ENCODE results near the gene LSM14A.
A peak's percentile ranks its signal among the peaks of the same experiment; 100 is the strongest.

The LSM14A gene

GRCh38 chr19:34187011-34187410 is 14.7 kb downstream of the LSM14A start:
- Histone ChIP-seq H3K4me2 (ENCODE audit: low read depth, low read length, poor library complexity, severe bottlenecking) (peak overlapping the region; percentile 35), H4K20me1 (ENCODE audit: insufficient read depth, low read length, poor library complexity, severe bottlenecking) (peaks cover 98% of the 10 kb centered on the region), H3K4me3 (ENCODE audit: low read length, poor library complexity, severe bottlenecking) (no peak overlapping the region), H3K9ac (ENCODE audit: low read depth, low read length, poor library complexity, severe bottlenecking) (no peak overlapping the region), H3K79me2 (ENCODE audit: insufficient read depth, low read length) (peaks cover 99% of the 10 kb centered on the region), H3K9me3 (ENCODE audit: insufficient read depth, low read depth, low read length) (no peaks in the 10 kb centered on the region), H3K27me3 (ENCODE audit: insufficient read depth, low read length, poor library complexity, severe bottlenecking) (no peaks in the 10 kb centered on the region), H3F3A (ENCODE audit: low read depth) (no peaks in the 10 kb centered on the region), H3K9me2 (replicated peaks; ENCODE audit: low read depth, low read length) (no peaks in the 10 kb centered on the region), H3K36me3 (ENCODE audit: insufficient read depth, low read length) (no peaks in the 10 kb centered on the region; the same call in 1 of the 2 replicates), H2AFZ (ENCODE audit: low read length) (no peak overlapping the region), H3K4me1 (ENCODE audit: insufficient read depth, low read length, poor library complexity, severe bottlenecking) (peaks cover 30% of the 10 kb centered on the region)
- TF ChIP-seq EZH2phosphoT487 (IDR thresholded peaks at IDR 0.05; ENCODE audit: borderline replicate concordance) (no peak), CTCF (conservative IDR thresholded peaks at IDR 0.05; ENCODE audit: low read length) (no peak)

- H3F3A ChIP-seq (ENCODE audit: low read depth), result no peaks in the 10 kb centered on the region
- no peaks in the 10 kb centered on the region for H3K9me3 ChIP-seq (ENCODE audit: insufficient read depth, low read depth, low read length)
- no peaks in the 10 kb centered on the region for H3K27me3 ChIP-seq (ENCODE audit: insufficient read depth, low read length, poor library complexity, severe bottlenecking)
- H3K4me3 ChIP-seq (ENCODE audit: low read length, poor library complexity, severe bottlenecking), result no peak overlapping the region
- no peaks in the 10 kb centered on the region for H3K9me2 ChIP-seq (replicated peaks; ENCODE audit: low read depth, low read length)
- no peak overlapping the region for H3K9ac ChIP-seq (ENCODE audit: low read depth, low read length, poor library complexity, severe bottlenecking)
- no peak overlapping the region for H3K4me2 ChIP-seq (ENCODE audit: low read depth, low read length, poor library complexity, severe bottlenecking)
- peaks cover 97% of the 10 kb centered on the region for H4K20me1 ChIP-seq (ENCODE audit: insufficient read depth, low read length, poor library complexity, severe bottlenecking)
- TF ChIP-seq EZH2phosphoT487 (IDR thresholded peaks at IDR 0.05; ENCODE audit: borderline replicate concordance), result no peak
- TF ChIP-seq CTCF (conservative IDR thresholded peaks at IDR 0.05; ENCODE audit: low read length), result no peak
- peaks cover 99% of the 10 kb centered on the region for H3K79me2 ChIP-seq (ENCODE audit: insufficient read depth, low read length)
- peaks cover 2% of the 10 kb centered on the region; the same call in 1 of the 2 replicates for H3K36me3 ChIP-seq (ENCODE audit: insufficient read depth, low read length)
- H3K4me1 ChIP-seq (ENCODE audit: insufficient read depth, low read length, poor library complexity, severe bottlenecking), result peaks cover 30% of the 10 kb centered on the region
- no peak overlapping the region for H2AFZ ChIP-seq (ENCODE audit: low read length)
Measured at GRCh38 chr19:34188408-34188807, 16.1 kb downstream of the LSM14A start.

GRCh38 chr19:34189199-34189916 is 17.1 kb downstream of the LSM14A start:
- Histone ChIP-seq H3K36me3 (ENCODE audit: insufficient read depth, low read length) (peaks cover 11% of the 10 kb centered on the region; the same call in 1 of the 2 replicates), H3K27me3 (ENCODE audit: insufficient read depth, low read length, poor library complexity, severe bottlenecking) (no peaks in the 10 kb centered on the region), H4K20me1 (ENCODE audit: insufficient read depth, low read length, poor library complexity, severe bottlenecking) (peaks cover 93% of the 10 kb centered on the region), H2AFZ (ENCODE audit: low read length) (no peak overlapping the region), H3K9ac (ENCODE audit: low read depth, low read length, poor library complexity, severe bottlenecking) (no peak overlapping the region), H3K4me2 (ENCODE audit: low read depth, low read length, poor library complexity, severe bottlenecking) (no peak overlapping the region), H3K79me2 (ENCODE audit: insufficient read depth, low read length) (peaks cover 99% of the 10 kb centered on the region), H3K9me3 (ENCODE audit: insufficient read depth, low read depth, low read length) (no peaks in the 10 kb centered on the region), H3K4me3 (ENCODE audit: low read length, poor library complexity, severe bottlenecking) (no peak overlapping the region), H3K9me2 (replicated peaks; ENCODE audit: low read depth, low read length) (no peaks in the 10 kb centered on the region), H3K4me1 (ENCODE audit: insufficient read depth, low read length, poor library complexity, severe bottlenecking) (peaks cover 29% of the 10 kb centered on the region), H3F3A (ENCODE audit: low read depth) (no peaks in the 10 kb centered on the region)
- TF ChIP-seq EZH2phosphoT487 (IDR thresholded peaks at IDR 0.05; ENCODE audit: borderline replicate concordance), result no peak
- TF ChIP-seq CTCF (conservative IDR thresholded peaks at IDR 0.05; ENCODE audit: low read length), result no peak
